ENCODE measurements around the gene ERRFI1. TPM values are rescaled to one million over a fixed set of nuclear protein-coding genes. Genes with fewer than 3 reads are reported as not detected.
"Not testable (repeated sequence)": the region's sequence is repeated elsewhere in the genome, so short reads cannot be mapped to it uniquely, and the experiment has no call there.

ERRFI1 gene
- total RNA-seq, 1 experiment from 2014 or later = 66.9 TPM

DNA sequence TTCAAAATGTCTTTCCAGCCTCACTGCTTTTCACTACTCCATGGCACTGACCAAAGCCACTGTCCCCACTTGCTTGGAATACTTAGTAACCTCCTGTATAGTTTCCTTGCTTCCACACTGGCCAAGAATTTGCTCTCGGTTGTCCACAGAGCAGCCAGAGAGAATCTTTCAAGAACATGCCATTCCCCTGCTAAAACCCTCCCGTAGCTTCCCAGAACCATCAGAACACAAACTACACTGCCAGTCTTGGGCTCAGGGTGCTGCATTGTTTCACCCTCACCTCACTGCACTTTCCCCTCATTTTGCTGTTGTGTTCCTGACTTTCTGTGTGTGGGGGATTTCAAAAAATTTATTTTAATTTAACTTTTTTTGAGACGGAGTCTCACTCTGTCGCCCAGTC lies 25.5 kb upstream of the ERRFI1 start:
- Histone ChIP-seq H3K36me3 (no peaks in the 10 kb centered on the region), H3K27me3 (no peaks in the 10 kb centered on the region), H3K4me3 (no peak overlapping the region), H3K9me3 (no peaks in the 10 kb centered on the region)
- DNase-seq = no peak

DNA sequence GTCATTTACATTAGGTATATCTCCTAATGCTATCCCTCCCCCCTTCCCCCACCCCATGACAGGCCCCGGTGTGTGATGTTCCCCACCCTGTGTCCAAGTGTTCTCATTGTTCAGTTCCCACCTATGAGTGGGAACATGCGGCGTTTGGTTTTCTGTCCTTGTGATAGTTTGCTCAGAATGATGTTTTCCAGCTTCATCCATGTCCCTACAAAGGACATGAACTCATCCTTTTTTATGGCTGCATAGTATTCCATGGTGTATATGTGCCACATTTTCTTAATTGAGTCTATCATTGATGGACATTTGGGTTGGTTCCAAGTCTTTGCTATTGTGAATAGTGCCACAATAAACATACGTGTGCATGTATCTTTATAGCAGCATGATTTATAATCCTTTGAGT lies 23.1 kb upstream of the ERRFI1 start:
- not testable (repeated sequence) for H3K9me3 ChIP-seq, H3K4me3 ChIP-seq, H3K36me3 ChIP-seq, DNase-seq, H3K27me3 ChIP-seq

DNA sequence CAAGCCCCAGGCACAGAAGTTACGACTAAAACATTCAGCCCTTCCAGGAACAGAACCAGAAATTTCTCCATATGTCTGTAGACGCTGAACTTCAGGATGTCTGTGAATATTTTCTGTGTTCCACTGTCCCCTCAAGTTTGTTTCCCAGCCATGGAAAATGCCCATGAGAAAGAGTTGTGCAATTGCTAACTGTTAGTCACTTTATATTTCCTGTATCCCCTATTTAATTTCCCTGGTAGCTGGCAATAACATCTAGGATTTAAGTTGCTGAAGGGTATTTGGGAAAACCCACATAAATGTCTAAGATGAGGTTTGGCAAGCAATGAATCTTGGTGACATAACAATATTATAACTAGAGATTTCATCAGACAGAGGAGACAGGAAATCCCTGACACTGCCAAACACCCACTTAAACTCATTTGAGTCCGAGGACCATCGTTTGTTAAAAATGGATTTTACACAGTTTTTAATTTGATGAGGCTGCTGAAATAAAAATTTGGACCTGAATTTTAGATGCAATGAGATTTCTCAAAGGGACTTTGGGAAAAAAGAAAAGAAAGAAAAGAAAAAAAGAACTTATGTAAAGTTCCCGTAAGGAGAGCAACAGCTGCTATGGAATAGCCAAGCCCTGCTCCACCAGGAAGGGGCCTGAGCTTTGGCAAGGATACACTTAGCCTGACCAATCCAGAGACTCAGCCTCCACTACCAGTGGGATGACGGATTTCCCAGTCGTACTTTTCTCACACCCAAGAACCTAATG lies 21.8 kb upstream of the ERRFI1 start:
- H3K27me3 ChIP-seq = no peaks in the 10 kb centered on the region
- no peaks in the 10 kb centered on the region for H3K36me3 ChIP-seq
- H3K4me3 ChIP-seq = no peak overlapping the region
- H3K9me3 ChIP-seq = peaks cover 4% of the 10 kb centered on the region
- DNase-seq = peak; percentile 72

DNA sequence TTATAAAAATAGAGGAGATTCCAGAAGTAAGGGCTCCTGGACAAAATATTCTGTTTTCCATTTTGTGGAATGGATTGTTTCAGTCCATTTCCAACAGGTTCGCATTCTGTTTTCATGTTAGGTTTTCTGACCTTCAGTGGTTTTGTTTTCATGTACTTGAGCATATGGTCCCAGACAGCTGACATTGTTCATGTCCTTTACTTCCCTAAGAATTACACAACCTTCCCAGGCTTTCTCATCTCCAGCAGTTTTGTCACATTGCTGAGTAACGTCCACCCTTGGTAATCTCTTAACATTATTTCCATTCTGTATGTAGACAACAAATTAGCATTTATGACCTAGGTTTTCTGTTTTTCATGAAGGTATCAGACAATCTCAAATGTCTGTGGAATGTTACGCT lies 21.0 kb upstream of the ERRFI1 start:
- no peak for DNase-seq
- Histone ChIP-seq H3K27me3 (no peaks in the 10 kb centered on the region), H3K36me3 (no peaks in the 10 kb centered on the region), H3K9me3 (peaks cover 6% of the 10 kb centered on the region), H3K4me3 (no peak overlapping the region)

DNA sequence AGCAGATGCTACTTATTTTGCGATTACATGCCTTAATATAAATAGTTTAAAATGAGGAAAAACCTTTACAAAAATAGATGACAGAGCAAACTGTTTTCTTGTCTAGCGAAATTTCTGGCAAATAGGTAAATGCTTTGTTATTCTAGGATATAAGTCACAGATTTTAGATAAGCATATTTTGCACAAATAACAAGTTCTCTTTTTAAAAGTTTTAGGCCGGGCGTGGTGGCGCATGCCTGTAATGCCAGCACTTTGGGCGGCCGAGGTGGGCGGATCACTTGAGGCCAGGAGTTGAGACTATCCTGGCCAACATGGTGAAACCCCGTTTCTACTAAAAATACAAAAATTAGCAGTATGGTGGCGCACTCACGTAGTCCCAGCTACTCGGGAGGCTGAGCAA lies 20.3 kb upstream of the ERRFI1 start:
- Histone ChIP-seq H3K4me3 (no peak overlapping the region), H3K9me3 (peaks cover 9% of the 10 kb centered on the region), H3K27me3 (no peaks in the 10 kb centered on the region), H3K36me3 (no peaks in the 10 kb centered on the region)
- DNase-seq = no peak

DNA sequence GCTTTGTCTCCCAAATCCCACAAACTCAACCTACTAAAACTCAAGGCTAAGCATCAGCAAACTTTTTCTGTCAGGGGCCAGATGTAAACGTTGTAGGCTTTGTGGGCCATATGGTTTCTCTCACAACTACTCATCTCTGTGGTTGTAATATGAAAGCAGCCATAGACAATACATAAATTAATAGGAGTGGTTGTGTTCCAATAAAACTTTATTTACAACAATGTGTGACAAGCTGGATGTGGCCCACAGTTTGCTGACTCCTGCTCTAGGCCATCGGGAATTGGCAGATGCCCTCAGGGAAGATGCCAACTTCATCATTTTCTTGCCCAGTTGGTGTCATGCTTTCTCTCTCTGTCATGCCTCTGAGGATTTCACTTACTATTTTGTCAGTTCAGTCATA lies 17.5 kb upstream of the ERRFI1 start:
- no peak overlapping the region for H3K4me3 ChIP-seq
- H3K9me3 ChIP-seq = peaks cover 10% of the 10 kb centered on the region
- H3K27me3 ChIP-seq = no peaks in the 10 kb centered on the region
- no peaks in the 10 kb centered on the region for H3K36me3 ChIP-seq
- peak; percentile 57 for DNase-seq

DNA sequence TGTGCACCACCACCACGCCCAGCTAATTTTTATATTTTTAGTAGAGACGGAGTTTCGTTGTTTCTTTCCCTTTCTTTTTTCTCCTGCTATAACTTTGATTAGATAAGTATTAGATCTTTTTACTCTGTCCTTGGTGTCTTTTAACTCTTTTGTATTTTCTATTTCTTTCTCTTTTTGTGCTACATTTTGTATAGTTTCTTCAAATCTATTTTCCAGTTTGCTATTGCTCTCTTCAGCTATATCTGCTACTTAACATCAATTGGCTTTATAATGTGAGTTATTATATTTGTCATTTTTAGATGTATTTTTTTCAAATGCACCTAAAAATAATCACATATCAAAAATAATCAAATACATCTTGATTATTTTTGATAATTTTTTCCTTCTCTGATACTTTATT lies 16.0 kb upstream of the ERRFI1 start:
- H3K36me3 ChIP-seq = no peaks in the 10 kb centered on the region
- H3K27me3 ChIP-seq = no peaks in the 10 kb centered on the region
- no peak for DNase-seq
- peaks cover 10% of the 10 kb centered on the region for H3K9me3 ChIP-seq
- H3K4me3 ChIP-seq = no peak overlapping the region

DNA sequence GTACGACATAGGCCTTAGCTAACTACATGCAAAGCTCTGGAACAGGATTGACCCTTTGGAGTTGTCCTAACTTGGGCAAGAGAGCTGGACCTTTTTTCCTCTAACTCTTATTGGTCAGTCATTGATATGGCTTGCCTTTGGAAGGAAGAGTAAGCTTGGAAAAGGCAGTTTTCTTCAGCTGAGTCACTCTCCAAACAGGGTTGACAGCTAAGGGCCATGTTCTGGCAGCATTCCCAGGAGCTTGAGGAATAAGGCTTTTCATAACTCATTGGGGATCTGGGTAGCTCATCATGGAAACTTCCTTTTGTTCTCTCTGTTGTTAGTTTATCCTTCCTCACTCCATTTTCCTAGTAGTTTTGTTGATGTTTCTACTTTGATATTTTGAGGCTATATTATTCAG lies 14.5 kb upstream of the ERRFI1 start:
- Histone ChIP-seq H3K27me3 (no peaks in the 10 kb centered on the region), H3K4me3 (no peak overlapping the region), H3K9me3 (peaks cover 10% of the 10 kb centered on the region), H3K36me3 (no peaks in the 10 kb centered on the region)
- DNase-seq = peak; percentile 93

DNA sequence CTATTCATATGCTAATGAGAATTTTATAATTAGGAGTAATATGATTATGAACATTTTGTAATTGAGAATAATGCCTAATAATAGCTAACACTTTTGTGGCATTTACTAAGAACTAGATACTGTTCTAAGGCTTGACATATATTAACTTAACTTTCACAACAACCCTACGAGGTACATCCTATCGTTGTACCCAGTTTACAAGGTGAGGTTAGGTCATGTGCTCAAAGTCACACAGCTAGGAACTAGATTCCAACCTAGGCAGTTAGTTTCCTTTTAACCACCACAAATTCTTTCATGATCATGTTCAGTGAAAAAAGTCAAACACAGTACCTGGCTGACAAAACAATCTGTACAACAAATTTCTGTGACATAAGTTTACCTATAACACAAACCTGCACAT lies 13.0 kb upstream of the ERRFI1 start:
- no peak for DNase-seq
- peaks cover 10% of the 10 kb centered on the region for H3K9me3 ChIP-seq
- H3K36me3 ChIP-seq = no peaks in the 10 kb centered on the region
- H3K4me3 ChIP-seq = no peak overlapping the region
- no peaks in the 10 kb centered on the region for H3K27me3 ChIP-seq

DNA sequence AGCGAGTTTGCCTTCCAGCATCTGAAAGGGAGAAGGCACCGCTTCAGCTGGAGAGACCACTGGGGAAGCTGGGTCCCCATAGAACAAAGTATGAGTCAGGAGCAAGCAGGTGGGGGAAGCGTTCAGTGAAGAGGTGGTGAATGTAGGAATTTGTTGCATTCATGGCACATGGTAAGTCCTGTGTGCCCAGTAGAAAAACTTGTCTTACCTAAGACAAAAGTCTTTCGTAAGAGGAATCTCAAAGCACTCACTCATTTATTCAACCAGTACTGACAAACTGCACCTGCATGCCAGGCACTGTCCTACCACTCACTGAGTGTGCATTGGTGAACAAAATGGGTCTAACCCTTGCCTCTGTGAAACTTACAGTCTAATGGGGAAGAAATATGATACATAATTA lies 9.2 kb upstream of the ERRFI1 start:
- no peaks in the 10 kb centered on the region for H3K9me3 ChIP-seq
- no peaks in the 10 kb centered on the region for H3K36me3 ChIP-seq
- DNase-seq = no peak
- no peak overlapping the region for H3K4me3 ChIP-seq
- H3K27me3 ChIP-seq = no peaks in the 10 kb centered on the region

DNA sequence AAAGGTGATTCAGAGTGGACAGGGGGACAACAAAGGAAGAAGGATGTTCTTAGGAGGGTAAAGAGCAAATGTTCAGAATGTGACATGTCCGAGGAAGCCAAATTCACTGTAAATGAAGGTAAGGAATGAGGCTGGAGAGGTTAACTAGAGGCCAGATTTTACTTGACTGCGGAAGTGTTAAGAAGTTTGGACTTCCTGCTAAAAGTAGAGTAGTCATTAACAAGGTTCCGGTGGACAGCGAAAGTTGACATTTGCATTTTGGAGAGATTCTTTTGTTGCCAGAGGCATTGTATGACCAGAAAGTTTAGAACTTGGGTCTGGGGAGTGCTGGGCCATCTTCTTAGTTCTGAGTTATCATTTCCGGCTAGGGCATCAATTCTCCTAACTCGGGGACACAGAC lies 7.2 kb upstream of the ERRFI1 start:
- no peaks in the 10 kb centered on the region for H3K9me3 ChIP-seq
- no peak overlapping the region for H3K4me3 ChIP-seq
- DNase-seq = no peak
- H3K36me3 ChIP-seq = no peaks in the 10 kb centered on the region
- H3K27me3 ChIP-seq = no peaks in the 10 kb centered on the region

DNA sequence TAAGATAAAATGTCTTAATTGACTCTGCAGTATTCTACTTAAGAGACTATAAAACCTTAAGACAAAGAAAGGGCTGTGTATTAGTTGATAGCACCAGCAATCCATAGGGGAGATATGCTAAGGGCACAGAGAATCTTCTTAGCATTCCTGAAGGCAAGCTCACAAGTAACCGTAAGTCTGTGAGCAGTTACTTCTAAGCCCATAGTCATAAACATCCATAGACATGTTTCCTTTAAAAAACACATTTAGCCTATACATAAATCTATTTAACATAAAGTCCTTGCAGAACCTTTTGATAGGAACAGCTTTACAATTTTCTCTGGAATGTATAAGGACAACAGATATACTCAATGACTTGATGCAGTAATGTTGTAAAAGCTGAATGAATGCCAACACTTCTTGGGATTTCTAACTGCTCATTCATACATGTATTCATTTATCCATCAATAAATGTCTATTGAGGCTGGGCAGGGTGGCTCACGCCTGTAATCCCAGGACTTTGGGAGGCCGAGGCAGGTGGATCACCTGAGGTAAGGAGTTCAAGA lies 6.3 kb upstream of the ERRFI1 start:
- Histone ChIP-seq H3K9me3 (no peaks in the 10 kb centered on the region), H3K27me3 (no peaks in the 10 kb centered on the region), H3K4me3 (no peak overlapping the region), H3K36me3 (no peaks in the 10 kb centered on the region)
- DNase-seq = no peak

DNA sequence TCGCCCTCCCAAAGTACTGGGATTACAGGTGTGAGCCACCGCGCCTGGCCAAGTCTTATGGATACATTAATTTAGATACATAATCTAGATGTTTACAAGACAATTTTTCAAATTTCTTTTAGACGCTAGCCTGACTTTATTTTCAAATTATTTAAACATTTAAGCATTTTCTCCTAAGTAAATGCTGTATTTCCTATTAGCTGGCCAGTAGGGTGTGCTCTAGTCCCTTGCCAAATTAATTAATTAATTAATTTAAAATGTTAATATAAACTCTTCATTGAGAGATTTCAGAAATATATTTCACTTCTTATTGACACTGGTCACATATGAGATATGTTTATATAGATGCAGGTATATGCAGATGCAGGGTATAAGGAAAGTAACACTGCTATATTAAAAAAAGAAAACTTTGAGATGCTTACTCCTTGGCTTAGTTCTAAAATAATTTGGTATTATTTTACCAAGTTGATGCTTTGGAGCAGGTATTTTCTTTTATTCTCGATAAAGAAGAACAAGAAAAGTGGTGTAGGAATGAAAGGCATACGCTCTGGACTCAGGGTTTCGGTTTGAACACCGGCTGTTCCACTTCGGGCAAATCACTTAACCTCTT lies 5.2 kb upstream of the ERRFI1 start:
- no peak for DNase-seq
- no peaks in the 10 kb centered on the region for H3K27me3 ChIP-seq
- H3K9me3 ChIP-seq = no peaks in the 10 kb centered on the region
- H3K36me3 ChIP-seq = no peaks in the 10 kb centered on the region
- no peak overlapping the region for H3K4me3 ChIP-seq

DNA sequence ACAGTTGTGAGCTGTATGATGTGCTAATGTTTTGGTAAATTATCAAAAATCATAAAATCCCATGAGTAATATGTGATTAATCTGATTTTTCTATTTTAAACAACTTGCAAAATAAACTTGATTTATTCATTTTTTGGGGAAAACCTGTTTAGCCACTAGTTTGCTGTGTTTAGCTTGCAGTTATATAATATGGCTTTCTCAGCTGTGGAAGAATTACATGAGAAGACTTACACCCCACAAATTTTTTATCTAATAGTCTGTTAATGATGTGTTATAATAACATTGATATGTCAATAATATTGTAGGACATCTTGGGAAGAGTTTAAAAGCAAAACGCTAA lies 2.4 kb upstream of the ERRFI1 start:
- Histone ChIP-seq H3K27me3 (no peaks in the 10 kb centered on the region), H3K36me3 (peaks cover 15% of the 10 kb centered on the region), H3K9me3 (no peaks in the 10 kb centered on the region), H3K4me3 (no peak overlapping the region)
- DNase-seq = no peak

DNA sequence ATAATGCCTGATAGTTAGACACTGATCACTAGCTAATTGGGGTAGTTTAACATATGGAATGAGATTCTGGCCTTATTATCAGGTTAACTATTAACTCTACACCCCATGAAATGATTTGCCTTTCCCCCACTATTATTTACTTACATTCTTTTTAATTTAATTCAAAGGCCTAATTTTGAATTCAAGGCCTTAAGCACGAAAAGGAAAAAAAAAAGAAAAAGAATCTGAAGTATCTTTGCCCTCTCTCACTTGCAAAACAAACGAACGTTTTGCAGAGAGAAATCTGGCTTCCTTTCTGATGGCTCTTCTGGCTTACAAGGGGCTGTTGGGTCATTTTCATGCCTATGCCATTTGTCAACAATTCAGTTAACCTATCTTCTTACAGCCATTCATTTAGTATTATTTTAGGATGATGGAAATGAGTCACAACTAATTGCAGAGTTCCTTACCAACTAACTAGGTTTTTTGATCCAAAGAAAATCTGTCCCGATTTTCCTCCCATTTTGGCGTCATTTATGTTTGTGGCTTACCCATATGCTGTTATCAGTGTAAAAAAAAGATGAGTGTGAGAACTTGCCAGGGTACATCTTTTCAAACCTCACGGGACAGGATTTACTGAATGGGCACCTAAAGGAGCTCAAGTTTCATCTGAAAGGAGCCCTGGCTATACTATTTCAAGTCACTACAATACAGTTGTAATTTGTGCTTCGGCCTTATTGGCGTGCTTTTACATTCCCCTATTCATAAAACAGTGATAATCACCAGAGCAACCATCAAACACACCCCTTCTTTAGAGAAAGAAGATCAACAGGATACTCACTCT lies 1.9 kb upstream of the ERRFI1 start:
- H3K4me3 ChIP-seq = no peak overlapping the region
- H3K36me3 ChIP-seq = peaks cover 20% of the 10 kb centered on the region
- H3K27me3 ChIP-seq = no peaks in the 10 kb centered on the region
- DNase-seq = peak; percentile 44
- H3K9me3 ChIP-seq = no peaks in the 10 kb centered on the region

DNA sequence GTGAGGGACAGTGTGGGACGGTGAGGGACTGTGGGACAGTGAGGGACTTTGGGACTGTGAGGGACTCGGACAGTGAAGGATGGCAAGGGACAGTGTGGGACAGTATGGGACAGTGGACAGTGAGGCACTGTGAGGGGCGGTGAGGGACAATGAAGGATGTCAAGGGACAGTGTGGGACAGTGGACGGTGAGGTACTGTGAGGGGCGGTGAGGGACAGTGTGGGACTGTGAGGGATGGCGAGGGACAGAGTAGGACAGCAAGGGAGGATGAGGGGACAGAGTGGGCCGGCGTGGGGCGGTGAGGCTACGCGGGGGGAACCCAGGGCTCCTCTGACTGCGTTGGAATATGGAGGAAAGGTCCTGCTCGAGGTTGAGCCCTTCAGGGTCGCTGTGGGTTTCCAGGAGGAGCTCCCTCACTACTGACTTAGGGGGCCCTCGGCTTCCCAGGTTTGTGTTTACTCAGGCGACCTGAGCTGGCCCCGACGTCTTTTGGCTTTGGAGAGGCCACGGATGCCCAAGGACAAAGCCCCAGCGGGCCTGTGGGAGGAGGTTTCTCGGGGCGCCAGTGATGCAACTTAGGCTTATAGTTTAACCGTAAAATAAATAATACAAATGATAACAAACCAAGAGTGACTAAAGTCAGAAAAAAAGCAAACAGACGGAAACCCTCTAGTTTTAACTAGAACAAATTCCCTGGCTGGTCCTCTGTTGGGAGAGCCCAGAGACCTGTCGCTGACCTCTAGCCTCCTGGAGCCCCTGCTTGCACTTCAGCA lies 1.1 kb upstream of the ERRFI1 start:
- Histone ChIP-seq H3K4me3 (peak overlapping the region; percentile 56), H3K27me3 (no peaks in the 10 kb centered on the region), H3K9me3 (no peaks in the 10 kb centered on the region), H3K36me3 (peaks cover 27% of the 10 kb centered on the region)
- peak; percentile 48 for DNase-seq

DNA sequence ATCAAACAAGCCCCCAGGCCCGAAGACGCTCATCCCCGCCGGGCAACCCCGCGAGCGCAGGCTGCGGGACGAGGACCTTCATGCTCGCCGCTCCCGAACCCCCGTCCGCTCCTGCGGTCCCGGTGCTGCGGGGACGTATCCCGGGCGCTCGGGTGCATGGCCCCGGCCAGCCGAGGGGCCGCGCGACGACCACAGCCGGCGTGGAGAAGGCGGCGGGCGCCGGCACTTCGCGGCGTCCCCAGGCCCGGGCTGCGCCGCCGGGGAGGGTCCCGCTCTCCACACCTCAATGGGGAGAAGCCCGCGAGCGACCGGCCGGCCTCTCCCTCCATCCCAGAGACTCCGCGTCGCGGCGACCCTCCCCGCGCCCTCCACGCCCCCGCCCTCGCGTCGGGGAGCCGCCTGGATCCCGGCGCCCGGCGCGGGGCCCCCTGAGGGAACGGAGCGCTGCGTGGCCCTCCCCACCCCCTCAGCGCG lies 401 bp downstream of the ERRFI1 start:
- Histone ChIP-seq H3K36me3 (peaks cover 40% of the 10 kb centered on the region), H3K9me3 (no peaks in the 10 kb centered on the region), H3K27me3 (no peaks in the 10 kb centered on the region), H3K4me3 (peak overlapping the region; percentile 56)
- DNase-seq = no peak

All from MG63 (cell line).